ENCODE results near the gene RWDD3.

GRCh38 chr1:95262913-95263312 is 28.9 kb downstream of the RWDD3 start:
- TF ChIP-seq, protein P1, sequence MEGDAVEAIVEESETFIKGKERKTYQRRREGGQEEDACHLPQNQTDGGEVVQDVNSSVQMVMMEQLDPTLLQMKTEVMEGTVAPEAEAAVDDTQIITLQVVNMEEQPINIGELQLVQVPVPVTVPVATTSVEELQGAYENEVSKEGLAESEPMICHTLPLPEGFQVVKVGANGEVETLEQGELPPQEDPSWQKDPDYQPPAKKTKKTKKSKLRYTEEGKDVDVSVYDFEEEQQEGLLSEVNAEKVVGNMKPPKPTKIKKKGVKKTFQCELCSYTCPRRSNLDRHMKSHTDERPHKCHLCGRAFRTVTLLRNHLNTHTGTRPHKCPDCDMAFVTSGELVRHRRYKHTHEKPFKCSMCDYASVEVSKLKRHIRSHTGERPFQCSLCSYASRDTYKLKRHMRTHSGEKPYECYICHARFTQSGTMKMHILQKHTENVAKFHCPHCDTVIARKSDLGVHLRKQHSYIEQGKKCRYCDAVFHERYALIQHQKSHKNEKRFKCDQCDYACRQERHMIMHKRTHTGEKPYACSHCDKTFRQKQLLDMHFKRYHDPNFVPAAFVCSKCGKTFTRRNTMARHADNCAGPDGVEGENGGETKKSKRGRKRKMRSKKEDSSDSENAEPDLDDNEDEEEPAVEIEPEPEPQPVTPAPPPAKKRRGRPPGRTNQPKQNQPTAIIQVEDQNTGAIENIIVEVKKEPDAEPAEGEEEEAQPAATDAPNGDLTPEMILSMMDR (IDR thresholded peaks at IDR 0.05; ENCODE audit: poor library complexity), result no peak
- no peak for TF ChIP-seq EZH2phosphoT487 (IDR thresholded peaks at IDR 0.05; ENCODE audit: low read depth, severe bottlenecking, unreplicated experiment)
